SK-N-DZ (cell line): Measurements from ENCODE around the gene GRIK4.
"Not testable (repeated sequence)": the region's sequence is repeated elsewhere in the genome, so short reads cannot be mapped to it uniquely, and the experiment has no call there.

Experiments used
- DNase-seq: peaks from one replicate; pipeline ENCODE4 v3.0.0-alpha.2; 2015; ENCODE audit warnings: low spot score

GRIK4 gene

DNA sequence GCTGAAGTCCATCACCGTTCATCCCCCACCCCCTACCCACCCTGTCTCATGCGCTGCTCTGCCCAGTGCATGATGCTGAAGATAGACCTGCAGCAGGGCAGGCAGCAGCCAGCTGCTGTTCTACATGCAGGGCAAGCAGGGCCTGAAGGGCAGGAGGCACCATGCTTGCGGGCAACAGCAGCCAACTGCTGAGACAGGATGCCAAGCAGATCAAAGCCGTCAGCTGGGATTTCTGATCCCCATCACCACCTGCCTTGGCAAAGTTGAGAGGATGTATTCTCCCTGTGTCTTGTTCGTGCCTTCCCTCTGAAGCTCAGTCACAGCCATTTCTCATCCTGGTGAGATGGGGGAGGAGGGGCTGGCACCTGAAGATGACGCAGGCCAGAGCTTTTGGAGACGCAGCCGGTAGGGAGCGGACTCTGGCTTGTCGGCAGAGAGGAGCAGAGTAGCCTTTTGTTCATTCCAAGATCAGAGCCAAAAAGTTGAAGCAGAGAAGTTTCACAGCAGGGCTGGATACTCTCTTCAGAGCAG lies 227.0 kb downstream of the GRIK4 start:
- no peak for DNase-seq

DNA sequence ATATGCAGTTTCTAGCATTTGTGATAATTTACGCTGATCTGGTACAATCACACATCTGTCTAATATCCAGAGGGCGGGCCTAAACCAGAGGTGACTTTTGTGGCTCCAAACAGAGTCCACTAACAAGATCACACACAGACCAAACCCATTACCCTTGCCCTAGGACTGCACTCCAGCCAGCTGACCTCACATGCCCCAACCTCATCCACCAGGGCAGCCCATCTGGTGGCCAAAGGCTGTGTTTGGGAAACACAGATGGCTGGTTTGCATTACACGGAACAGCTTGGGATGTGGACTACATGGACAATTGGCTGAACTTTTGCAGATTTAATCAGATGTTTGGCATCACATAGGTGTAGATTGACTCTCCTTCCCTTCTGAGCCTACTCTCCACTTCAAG lies 228.2 kb downstream of the GRIK4 start:
- peak; percentile 61 for DNase-seq

DNA sequence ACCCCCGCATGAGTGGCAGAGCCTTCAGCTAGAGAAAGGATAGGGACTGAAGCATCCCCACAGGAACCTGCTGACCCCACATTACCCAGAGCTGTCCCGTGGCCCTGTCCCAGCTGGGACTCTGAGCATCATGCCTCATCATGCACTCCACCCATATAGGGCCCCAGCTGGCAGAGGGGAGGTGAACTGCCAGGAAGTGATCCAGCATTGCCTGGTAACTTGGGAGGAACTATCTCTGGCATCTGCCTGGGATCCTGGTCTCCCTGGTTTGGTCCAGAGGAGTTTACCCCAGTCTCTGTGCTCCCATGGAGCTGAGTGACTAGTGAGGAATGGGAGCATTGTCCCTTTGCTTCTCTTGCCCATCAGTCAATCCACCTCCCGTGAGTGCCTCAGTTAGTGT lies 228.8 kb downstream of the GRIK4 start:
- DNase-seq: no peak

DNA sequence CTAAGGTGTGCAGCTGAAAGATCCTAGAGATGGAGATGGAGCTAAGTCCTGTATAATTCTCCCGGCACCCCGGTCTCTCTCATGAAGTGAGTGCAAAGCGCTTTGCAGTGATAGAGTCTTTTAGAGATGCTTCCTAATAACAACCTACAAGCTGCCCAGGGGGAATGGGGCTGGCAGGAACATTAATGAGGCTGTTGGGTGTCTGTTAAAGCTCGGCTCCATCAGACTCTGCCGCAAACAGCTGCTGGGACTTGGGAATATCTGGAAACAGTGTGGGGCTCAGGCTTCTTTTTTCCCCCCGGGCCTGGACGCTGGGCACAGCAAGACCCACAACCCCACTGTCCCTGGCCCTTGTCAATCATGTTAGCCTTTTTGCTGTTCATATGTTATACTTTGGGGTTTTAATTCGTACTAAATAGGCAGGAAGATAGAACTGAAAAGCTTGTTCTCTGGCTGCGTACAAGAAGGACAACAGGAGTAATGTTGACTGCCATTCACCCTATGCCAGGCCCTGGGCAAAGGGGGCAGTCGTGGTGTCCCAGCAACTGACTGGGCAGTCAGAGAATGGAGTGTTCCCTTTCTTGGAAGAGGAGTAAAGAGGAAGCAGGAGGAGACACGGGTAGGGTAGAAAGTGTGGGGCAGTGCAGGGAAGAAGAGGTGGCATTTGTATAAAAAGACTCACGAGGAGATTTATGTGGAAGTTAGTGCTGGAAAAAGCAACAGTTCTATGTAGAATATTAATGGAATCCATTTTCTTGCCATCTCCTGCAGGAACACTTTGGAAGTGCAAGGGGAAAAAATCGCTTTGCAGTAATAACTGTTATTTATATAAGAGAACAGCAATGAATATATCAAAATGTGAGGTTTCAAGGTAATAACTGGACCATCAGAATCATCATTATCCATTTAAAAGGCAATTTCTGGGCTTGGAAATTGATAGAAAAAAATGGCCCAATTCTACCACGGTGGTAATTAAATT lies 232.8 kb downstream of the GRIK4 start:
- DNase-seq: no peak

DNA sequence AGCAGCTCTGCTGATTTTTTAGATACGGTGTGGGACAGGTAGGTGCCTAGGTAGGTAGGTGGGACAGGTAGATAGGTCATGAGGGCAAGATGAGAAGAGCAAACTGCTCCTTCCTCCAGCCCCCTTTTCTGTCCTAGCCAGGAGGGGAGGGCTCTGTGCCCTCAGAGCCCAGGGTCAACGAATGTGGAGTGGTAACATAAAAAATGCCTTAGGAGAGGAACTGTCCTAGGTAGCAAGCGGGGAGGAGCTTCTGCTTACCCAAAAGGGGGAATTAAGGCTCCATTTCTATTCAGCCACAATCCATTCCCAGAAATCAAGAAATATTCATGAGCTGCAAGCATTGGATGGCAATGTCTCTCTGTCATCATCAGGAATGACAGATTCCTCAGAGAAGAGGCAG lies 234.8 kb downstream of the GRIK4 start:
- DNase-seq: no peak

DNA sequence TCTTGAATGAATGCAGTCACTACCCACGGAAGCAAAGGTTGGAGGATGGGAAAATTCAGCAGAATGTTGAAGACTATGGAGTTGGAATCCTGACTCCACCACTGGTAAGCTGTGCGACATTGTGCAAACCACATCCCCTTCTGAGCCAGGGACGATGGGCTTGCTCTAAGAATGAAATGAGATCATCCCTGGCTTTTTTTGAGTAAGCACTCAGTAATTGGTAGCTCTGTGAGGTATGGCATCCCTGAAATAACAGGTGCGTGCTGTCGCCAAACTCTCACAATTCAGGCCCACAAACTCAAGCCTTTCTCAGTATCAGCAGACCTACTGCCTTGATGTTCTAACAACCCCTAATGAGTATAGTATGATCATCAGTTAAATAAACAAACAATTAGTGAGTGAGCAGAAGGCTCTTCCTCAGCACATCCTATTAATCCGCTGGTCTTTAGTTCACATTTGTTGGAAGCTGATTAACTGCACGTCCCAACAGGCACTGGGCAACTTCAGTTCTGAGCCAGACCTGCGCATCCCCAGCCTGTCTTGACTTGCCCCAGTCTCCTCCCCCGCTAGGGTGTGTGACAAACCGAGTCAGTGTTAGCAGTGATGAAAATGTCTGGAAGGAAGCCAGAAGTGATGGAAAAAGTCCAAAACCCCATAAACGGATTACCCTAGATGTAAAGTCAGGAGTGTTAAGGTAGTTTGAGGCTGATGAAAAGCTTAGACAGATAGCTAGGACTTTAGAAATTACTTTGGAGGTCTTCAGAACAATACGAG lies 235.5 kb downstream of the GRIK4 start:
- DNase-seq: no peak

DNA sequence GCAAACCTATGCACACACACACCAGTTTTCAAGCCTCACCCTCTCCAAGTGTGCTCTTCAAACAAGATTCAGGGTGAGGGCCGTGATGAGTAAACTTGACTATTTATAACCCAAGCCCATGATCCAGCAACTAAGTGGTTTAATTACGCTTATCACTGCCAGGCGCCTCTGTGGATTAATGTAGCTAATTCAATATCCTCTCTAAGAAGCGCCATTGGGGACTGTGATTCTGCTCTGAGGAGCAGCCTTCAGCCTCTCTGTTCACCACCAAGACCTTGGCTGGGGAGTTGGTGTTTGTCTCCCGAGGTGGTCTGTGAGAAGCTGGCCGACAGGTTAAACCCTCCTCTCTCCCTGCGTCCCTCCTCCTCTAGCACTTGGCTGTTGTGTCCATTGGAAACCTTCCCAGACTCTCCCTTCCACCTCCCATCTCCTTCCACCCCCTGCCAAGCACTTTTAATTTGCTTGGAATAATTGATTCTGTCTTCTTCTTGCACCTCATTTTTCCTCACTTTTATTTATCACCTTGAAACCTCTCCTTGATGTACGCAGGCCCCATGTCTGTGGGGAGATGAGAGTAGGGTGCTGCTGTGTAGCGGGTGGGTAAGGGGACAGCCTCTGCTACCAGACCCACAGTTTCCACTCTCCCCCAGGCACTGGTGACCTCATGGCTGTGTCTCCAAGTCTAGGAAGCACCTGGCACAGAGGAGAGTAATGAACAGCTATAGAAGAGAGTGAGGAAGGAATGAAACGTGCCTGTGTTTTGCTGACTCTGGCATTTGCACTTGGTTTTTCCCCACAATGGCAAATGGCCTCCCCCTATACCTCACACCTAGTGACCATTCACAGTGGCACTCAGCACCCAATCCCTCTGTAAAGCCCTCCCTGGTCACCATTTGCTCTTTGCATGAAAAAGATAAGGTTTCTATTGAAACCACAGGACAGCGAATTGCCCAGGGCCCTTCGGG lies 236.6 kb downstream of the GRIK4 start:
- no peak for DNase-seq

DNA sequence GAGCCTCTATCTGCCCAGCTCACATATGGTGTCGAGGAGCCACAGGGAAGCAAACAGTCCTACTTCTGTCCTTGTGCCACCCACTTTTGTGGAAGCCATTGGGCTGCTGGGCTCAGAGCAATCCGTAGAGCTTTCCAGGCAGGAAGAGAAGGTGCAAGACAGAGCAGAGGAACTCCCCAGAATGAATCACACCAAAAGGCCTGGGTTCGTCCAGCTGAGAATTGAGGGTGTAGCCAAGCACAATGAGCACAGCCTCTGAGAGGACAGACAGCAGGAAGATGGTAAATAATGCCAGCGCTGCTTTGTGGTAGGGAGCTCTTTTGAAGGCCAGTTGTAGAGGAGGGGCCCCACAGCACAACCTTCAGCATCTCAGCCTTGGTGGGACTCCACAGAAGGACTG lies 237.8 kb downstream of the GRIK4 start:
- no peak for DNase-seq

DNA sequence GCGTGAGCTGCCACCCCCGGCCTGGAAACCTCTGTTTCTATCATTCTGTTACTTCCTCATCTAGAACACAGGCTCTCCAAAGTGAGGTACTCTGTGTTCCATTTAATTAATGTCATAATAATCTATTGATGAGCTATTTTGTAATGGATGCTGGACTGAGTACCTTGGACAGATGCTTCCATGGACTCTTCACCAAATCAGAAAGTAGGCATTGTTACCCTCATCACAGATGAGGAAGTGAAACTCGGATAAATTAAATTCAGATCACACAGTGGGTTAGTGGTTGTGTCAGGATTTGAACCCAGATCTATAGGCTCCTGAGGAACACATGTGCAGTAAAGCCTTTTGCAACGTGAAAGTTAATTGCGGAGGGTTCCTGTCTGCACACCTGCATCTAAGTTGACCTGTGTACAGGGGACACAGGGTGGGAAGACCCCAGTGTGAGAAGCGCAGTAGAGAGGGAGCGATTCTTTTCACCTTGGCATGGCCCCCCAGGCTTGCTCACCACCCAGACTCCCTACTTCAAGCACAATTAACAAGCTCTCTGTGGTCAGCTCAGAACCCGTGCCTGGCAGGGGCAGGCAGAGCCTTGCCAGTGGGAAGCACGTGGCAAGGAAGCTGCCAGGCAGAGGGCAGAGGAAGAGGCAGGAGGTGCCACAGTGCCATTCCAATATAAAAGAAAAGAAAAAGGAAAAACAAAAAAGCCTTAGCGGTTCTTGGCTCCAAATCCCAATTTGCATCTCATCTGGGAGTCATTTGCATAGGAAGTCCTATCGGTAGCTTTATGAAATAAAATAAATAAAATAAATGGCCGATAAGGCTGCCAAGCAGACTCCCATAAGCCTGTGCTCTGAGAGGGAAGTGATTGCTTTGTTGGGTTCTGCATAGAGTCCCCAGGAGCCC lies 239.3 kb downstream of the GRIK4 start:
- no peak for DNase-seq

DNA sequence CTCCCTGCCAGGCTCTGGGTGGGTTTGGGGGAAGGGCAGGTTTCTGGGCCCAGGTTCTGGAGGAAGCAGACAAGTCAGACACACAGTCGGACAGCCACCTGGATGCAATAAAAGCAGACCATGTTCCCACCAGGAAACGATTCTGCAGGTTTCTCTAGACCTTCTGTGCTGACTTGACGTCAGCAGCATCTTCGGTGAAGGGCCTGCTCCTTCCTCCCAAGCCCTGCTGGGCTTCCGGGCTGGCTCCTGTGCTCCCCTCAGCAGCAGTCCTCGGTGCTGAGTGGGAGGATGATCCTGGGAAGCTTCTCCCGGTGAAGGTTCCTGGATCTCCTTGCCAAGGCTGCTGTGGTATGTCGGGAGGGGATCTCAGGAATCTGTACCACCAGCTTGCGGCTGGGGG lies 240.0 kb downstream of the GRIK4 start:
- no peak for DNase-seq

DNA sequence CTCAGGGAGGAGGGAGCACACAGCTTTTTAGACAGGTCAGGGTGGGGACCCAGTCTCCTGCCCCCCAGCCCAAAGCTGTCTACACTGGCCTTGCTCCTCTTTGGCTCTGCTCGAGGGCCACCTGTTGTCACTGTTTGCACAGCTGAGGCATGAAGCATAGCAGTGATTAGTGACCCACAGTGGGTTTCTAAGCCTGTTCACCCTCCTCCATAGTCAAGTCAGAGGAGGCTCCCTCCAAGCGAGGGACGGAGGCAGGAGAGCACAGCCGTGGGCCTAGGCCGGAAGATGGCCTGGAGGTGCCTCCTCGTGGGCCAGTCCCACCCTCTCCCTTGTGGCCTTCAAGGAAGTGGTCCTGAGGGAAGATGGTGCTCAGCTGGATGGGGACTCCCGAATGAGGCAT lies 241.1 kb downstream of the GRIK4 start:
- DNase-seq: no peak

DNA sequence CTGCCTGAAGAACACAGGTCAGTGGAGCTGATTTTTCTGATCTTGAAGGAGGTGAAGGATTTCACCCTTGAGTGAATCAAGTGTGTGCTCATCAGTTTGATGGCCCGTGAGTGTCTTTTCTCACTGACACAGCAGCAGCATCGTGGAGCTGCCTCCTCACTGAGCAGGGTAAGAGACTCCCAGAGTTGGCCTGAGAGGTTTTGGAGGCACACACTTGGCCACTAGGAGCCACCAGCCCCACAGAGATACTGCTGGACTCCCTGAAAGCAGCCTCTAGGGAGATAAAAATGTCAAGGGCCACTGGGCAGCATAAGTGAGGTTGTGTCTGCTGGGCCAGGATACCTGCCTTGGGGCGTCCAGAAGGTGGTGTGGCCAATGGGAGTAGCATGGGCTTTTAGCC lies 245.4 kb downstream of the GRIK4 start:
- no peak for DNase-seq

DNA sequence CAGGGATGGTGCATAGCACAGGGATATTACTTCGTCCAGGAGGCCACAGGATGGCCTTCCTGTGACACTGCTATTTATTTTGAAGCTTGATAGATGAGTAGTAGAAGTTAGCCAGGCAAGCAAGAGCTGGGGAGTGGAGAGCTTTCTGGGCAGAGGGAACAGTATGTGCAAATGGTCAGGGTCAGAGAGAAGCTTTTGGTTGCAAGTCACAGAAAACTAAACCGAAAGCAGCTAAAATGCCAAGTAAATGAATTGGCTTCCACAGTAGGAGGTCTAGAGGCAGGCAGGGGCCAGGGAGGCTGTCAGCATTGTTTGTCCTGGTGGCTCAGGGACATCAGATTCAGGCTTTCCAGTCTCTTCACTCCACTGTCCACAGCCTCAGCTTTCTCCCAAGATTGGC lies 247.5 kb downstream of the GRIK4 start:
- DNase-seq: no peak

DNA sequence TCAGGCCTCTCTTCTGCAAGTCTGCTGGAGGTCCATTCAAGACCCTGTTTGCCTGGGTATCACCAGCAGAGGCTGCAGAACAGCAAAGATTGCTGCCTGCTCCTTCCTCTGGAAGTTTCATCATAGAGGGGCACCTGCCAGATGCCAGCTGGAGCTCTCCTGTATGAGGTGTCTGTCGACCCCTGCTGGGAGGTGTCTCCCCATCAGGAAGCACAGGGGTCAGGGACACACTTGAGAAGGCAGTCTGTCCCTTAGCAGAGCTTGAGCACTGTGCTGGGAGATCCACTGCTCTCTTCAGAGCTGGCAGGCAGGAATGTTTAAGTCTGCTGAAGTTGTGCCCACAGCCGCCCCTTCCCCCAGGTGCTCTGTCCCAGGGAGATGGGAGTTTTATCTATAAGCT lies 254.2 kb downstream of the GRIK4 start:
- DNase-seq: not testable (repeated sequence)

DNA sequence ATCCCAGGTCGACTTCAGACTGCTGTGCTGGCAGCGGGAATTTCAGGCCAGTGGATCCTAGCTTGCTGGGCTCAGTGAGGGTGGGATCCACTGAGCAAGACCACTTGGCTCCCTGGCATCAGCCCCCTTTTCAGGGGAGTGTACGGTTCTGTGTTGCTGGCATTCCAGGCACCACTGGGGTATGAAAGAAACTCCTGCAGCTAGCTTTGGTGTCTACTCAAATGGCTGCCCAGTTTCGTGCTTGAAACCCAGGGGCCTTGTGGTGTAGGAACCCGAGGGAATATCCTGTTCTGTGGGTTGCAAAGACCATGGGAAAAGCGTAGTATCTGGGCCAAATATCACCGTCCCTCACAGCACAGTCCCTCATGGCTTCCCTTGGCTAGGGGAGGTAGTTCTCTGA lies 254.8 kb downstream of the GRIK4 start:
- DNase-seq: no peak

DNA sequence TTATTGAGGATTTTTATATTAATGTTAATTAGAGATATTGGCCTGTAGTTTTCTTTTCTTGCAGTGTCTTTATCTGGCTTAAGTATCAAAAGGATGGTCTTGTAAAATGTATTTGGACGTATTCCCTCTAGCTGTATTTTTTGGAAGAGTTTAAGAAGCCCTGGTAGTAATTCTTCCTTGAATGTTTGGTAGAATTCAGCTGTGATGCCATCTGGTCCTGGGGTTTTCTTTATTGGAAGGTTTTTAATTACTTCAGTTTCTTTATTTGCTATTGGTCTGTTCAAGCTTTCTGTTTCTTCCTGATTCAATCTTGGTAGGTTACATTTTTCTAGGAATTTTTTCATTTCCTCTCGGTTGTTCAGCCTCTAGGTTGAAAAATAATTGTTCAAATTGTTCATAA lies 257.4 kb downstream of the GRIK4 start:
- DNase-seq: no peak

DNA sequence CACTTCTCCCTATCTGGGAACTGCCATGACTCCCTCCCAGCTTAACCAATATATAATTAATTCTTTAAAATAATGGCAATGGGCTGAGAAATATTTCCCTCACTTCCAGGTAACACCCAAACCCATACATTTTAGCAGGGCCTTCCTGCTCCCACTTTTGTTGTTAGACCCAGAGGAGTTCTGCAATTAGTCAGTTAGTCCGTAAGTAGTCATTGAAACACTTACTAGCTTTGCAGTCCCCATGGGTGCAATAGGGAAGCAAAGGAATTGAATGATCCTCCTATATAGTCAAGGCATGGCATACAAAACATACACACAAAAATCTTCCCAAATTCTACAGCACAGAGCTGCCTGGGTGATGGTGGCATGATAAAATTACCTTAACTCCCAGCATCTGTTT lies 258.4 kb downstream of the GRIK4 start:
- no peak for DNase-seq

DNA sequence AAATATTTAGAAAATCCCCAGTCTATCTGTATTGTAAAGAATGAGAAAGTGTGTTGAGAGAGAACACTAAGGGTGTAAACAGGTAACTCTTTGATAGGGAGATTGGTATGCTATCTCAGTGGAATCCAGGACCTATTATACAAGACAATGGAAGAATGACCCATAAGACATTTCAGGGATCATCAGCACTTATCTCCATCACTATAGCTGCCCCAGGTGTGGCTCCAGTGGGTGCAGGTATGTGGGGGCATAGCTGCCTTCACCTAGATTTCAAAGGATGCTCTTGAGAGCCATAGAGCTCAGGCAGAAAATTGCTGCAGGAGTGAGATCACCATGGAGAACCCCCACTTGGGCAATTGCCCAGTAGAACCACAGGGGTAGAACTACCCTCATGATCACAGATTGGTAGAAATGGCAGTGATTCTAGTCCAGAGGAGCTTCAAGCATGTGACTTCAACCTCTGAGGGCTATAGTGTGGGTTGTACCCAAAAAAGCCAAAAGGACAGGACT lies 260.1 kb downstream of the GRIK4 start:
- no peak for DNase-seq

DNA sequence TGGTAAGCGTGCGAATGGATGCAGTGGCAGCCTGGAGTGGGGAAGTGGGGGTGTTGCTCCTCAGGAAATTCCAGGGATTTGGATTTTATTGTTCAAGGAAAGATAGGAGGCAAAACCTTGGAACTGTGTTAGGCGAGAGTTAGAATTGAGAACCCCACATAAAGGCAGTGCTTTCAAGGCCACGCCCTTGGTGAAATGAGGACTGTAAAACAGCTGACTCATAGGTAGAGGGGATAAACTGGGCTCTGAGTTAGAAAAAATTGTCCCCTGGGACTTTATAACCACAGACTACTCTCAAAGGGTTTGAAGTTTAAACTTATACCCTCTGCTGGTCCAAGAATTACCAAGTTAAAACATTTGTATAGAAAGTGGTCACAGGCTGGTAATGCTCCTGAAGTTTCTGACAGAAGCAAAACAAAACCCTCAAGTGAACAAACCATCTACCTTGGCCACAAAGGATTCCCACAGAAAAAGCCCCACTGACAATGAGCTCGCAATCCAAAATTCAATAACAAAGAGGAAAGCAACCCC lies 262.0 kb downstream of the GRIK4 start:
- no peak for DNase-seq
